GM18861 (cell line): ENCODE data around the gene MRPL2.

Experiments
- ATAC-seq: cut with Tn5 transposase; IDR thresholded peaks from one replicate; pipeline ENCODE4 v1.9.1; 2021; ENCODE audit not compliant: unreplicated experiment

MRPL2 gene

DNA sequence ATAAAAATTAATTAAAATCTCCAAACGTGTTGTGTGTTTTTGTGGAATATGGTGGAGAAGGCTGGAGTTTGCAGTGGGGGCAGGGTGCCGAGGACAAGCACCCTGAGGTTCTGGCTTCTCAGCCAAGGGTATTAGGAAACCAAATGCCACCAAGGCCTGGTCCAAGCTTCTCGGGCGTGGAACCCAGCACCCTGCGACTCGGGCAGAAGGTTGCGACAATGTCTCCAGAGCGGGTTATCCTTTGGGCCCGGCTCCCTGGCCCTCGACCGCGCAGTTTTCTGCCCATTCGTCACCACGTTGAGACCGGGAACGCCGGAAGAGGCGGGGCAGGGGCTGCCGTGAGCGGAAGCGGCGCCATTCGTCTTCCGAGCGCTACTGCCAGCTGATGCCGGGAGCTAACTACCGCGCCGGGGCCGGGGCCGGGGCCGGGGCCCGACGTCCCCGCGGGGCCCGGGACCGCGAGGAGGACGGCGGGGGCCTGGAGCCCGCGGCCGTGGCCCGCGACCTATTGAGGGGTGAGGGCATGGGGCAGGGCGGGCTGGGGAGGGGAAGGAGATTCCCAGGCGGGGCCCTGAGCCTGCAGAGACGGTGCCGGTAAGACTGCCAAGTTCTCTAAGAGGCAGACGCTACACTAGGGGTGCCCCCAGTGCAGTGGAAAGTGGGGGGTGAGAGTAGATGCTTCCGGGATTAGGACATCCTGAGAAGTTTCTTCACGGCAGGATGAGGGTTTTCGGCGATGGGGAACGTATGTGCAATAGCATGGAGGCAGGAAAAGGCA, 37.8 kb downstream of the MRPL2 start, which contains the start of gene RRP36:
Gene RRP36, plus strand, starts transcription at position 354 of the 778 bp plus-strand sequence. Its CDS starts 32 bp downstream, at position 386.
- ATAC-seq: peak; percentile 62

GRCh38 chr6:43020847-43021246, 38.4 kb downstream of the MRPL2 start:
- no peak for ATAC-seq

- ATAC-seq: no peak
Measured at GRCh38 chr6:43020052-43020705, 39.1 kb downstream of the MRPL2 start.

- no peak for ATAC-seq
Measured at GRCh38 chr6:43019152-43019551, 40.1 kb downstream of the MRPL2 start.

DNA sequence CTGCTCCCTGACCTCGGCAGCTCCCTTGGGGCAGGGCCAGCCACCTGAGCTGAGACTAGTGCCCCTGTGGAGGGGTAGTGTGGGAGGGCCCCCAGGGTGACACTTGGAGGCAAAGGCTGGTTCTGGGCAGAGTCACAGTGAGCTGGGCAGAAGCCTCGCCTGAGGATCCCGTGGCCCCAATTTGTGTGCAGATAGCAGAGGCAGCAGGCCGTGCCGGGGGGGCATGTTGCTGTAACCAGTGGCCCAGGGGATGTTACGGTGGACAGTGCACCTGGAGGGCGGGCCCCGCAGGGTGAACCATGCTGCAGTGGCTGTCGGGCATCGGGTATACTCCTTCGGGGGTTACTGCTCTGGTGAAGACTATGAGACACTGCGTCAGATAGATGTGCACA, 42.3 kb downstream of the MRPL2 start:
- no peak for ATAC-seq

DNA sequence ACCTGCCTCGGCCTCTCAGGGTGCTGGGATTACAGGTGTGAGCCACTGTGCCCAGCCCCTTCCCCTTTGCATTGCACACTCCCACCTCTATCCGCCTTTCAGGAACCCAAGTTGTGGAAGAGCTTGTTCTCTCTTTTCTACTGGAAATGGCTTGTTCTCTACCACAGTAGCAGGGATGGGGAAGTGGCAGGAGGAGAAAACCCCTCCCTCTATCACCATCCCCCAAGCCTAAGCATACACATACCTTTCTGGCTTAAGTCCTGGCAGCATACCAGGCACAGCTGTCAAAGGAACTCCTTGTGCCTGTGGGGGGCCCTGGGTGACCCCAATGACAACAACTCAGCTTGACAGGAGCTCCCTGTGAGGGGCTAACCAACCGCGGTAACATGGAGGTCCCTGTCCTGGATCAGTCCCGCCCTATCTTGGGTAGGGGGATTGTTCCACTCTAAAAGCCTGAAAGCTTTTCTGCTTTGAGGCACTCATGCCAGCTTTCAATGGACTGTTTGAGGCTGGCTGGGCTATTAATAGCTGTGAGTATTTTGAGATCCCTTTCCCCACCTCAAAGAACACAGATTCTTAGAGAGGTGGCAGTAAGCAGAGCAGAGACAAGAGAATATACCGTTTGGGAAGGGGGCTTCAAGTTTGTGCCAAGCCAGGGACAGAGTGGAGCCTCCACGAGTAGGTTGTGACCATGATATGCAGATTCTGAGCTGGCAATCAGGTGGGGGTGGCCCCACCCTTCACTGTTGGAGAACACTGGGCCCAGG, 42.9 kb downstream of the MRPL2 start:
- ATAC-seq: no peak

DNA sequence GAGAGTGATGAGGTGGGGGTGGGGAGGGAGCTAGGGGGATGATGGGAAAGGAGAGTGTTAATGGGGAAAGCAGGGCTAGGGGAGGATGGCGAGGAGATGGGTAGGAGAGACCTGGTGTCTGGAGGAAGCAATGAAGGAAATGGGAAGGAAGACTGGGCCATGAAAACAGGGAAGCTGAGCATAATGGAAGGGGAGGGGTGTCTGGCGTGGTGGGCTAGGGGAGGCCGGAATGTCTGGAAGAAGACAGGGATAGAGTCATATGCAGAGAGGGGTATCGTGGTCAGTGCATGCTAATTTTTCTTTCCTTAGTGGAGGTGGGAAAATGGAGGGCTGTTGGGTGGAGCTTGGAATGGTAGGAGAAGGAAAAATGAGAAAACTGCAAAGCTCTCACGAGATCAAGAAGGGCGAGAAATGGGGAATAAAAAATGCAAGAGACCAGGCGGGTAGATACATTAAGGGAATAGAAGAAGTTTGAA, 44.8 kb downstream of the MRPL2 start:
- ATAC-seq: no peak

DNA sequence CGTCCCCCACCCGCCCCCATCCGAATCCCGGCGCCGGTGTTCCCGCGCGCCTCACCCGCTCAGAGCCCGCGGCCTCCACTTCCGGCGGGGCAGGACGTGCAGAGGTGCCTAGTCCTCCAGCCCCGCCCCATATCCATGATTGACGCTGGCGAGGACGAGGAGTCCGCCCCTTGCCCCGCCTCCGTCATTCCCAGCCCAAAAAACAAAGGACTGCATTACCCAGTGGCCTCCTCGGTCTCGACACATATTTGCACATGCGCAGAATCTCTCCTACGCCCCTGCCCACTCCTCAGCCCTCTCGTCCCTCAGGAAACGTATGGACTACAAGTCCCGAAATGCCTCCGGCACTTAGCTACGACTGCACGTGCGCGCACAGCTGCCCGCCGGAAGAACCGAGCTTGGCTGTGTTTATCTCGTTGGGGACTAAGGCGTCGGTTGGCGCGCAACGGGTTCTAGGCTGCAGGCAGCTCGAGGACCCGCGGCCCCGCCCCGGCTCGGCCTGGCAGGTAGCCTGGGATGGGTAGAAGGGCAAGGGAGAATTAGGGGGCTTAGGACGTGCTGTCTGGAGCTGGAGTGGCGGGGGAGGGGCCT, 45.3 kb downstream of the MRPL2 start, which contains the start of the genes KLHDC3 and MEA1:
Gene KLHDC3, plus strand, starts transcription at position 407 of the 591 bp plus-strand sequence. CDS start 2,944 bp downstream, outside the sequence.
Gene MEA1, minus strand, starts transcription at position 104 of the 591 bp plus-strand sequence. CDS start 133 bp downstream, outside the sequence.
- ATAC-seq: peak; percentile 91

DNA sequence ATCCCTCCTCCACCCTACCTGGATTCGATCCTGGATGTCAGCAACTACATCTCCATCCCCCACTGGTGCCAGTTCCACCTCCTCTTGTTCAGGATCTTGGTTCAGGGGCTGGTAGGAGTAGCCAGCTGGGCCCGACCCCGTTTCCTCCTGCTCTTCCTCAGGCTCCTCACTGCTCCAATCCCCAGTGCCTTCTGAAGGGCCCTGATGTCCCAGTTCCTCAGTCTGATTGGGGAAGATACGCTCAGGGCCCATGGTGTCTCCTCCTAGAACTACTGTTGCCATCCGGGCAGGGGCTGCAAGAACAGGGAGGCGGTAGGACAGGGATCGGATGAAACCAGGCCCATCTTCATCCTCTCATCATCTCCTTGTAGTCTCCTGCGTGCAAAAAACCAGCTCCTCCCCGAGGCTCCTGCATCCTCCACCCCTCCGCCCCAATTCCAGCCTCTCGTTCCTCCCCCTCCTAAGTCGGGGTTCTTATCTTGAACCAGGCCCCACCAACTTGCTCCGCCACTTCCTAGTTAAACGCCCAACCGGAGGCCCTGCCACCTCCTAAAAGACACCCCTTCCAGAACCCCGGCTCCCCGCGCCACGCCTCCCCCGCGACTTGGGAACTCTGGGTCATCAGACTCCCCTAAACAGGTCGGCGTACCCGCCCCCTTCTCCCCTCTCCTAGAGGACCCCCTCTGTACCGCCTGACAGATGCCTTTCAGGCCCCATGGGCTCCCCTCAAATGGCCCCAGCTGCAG, 46.0 kb downstream of the MRPL2 start:
- ATAC-seq: no peak

- ATAC-seq: no peak
Measured at GRCh38 chr6:43012364-43012763, 46.9 kb downstream of the MRPL2 start.

- no peak for ATAC-seq
Measured at GRCh38 chr6:43011207-43011606, 48.0 kb downstream of the MRPL2 start.

- ATAC-seq: no peak
Measured at GRCh38 chr6:43009124-43009523, 50.1 kb downstream of the MRPL2 start.

- ATAC-seq: no peak
Measured at GRCh38 chr6:43007126-43007525, 52.1 kb downstream of the MRPL2 start.

- no peak for ATAC-seq
Measured at GRCh38 chr6:43006251-43006650, 53.0 kb downstream of the MRPL2 start.

GRCh38 chr6:43005844-43006243, 53.4 kb downstream of the MRPL2 start:
- no peak for ATAC-seq
